Left lung (tissue), 10 donors: ENCODE data around the gene SMC3. TPM values are rescaled to one million over a fixed set of nuclear protein-coding genes. Genes with fewer than 3 reads are reported as not detected.
"Not testable (repeated sequence)": the region's sequence is repeated elsewhere in the genome, so short reads cannot be mapped to it uniquely, and the experiment has no call there.

Experiments used
- ATAC-seq: fragments of 200-7000 bp; cut with Tn5 transposase; one replicate; pipeline ENCODE4 v1.9.1; 2020; ENCODE audit warnings: moderate library complexity
- DNase-seq, 4 donors: peaks; one replicate each; pipeline ENCODE4 v3.0.0-alpha.2; 2013 to 2020
- H3K27ac ChIP-seq, 2 donors: fragments of 200-600 bp; sonication (generic) in 1 of 2; one replicate each; pipeline versions ENCODE4 v1.5.0 to v1.8.0; 2020 to 2021
- H3K27me3 ChIP-seq, 2 donors: fragments of 200-600 bp; sonication (generic) in 1 of 2; one replicate each; pipeline versions ENCODE4 v1.5.0 to v1.8.0; 2020 to 2021
- H3K36me3 ChIP-seq, 2 donors: fragments of 200-600 bp; sonication (generic) in 1 of 2; one replicate each; pipeline versions ENCODE4 v1.5.0 to v1.8.0; 2020 to 2021
- H3K4me1 ChIP-seq, 2 donors: fragments of 200-600 bp; one replicate each; pipeline ENCODE4 v1.8.0; 2021
- H3K4me3 ChIP-seq, 2 donors: fragments of 200-600 bp; sonication (generic) in 1 of 2; one replicate each; pipeline versions ENCODE4 v1.5.0 to v1.8.0; 2020 to 2021; ENCODE audit warnings: mild to moderate bottlenecking in 1 of 2
- H3K9me3 ChIP-seq, 2 donors: fragments of 200-600 bp; sonication (generic) in 1 of 2; one replicate each; pipeline versions ENCODE4 v1.5.0 to v1.8.0; 2020 to 2021
- CTCF ChIP-seq, 2 donors: fragments of 200-600 bp; sonication (generic) in 1 of 2; IDR thresholded peaks; one replicate each; pipeline versions ENCODE4 v1.5.0 to v1.8.0; 2021; ENCODE audit warnings: antibody characterized with exemption in 2 of 2
- intact Hi-C, 2 donors: fragments of 100-400 bp; cut with DNase I; formaldehyde crosslinking; loops; one replicate each; pipeline versions ENCODE4 v1.11.2 to v1.14.2; 2022
- polyA plus RNA-seq, 6 donors: library from polyadenylated mRNA; unstranded; fragments of 120-200 nt; gene quantifications; one replicate each; pipeline ENCODE4 v1.2.1, GENCODE V29; 2013; ENCODE audit not compliant: insufficient read length in 6 of 6
- total RNA-seq, 2 donors: library from RNA; stranded (reverse); fragmentation: NEBNext Ultra II Directional; extraction: Animal tissue kit (Norgen Biotek cat#: 25700); gene quantifications; one replicate each; pipeline ENCODE4 v1.2.1, GENCODE V29; 2021
- donor health status: DM: no; HTN: yes; CAD: no.
- donor health status: DM: no; HTN: no; CAD: no.

SMC3 gene
- total and polyA plus RNA-seq, 8 donors: 26.6 to 94.4 (median 77.6) TPM

GRCh38 chr10:110524859-110525232, 42.6 kb upstream of the SMC3 start:
- TF ChIP-seq CTCF (IDR thresholded peaks at IDR 0.05): no peak
- Histone ChIP-seq H3K36me3 (no peaks in the 10 kb centered on the region), H3K4me1 (no peaks in the 10 kb centered on the region), H3K27ac (no peak overlapping the region), H3K4me3 (no peak overlapping the region), H3K27me3 (no peaks in the 10 kb centered on the region), H3K9me3 (no peaks in the 10 kb centered on the region)
- intact Hi-C loops: no loop called here
- ATAC-seq (no peak), DNase-seq (no peak)

DNA sequence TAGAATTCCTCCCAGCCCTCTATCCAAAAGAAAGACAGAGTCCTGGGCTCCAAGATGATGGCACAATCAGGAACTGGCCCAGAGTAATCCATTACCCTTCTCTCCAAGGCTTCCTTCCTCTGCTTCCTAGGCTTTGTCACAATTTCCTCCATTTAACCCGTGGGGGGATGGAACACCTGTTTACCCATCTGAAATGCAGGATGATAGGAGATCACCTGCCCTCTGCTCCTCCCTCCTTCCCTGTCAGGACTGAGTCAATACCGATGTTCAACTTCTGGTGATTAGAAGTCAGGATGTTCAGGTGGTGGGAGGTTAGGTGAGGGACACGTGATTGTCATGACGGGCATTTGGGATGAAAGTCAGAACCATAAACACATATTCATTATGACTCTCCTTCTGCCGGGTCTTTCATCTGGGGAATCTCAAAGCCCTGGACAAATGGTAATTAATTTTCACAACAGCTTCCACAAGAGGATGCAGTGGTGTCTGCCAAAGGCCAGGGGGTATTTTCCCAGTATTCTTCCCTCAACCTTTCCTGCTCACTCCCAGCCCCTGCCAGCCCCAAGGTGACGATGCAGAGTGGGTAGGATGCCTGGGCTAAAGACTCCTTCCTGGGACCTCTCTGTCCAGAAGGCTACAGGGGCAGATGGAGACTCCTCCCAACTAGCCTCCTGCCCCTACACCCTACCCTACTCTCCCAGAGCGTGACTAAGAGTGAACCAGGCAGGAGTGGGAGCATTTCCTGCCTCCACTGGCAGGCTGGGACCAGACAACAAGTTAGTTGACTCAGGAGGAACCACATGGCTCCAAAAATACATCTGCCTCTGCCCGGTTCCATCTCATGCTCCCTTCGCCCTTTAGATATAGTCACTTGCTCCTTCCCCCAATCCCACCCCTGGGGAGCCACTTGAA, 41.9 kb upstream of the SMC3 start:
- Histone ChIP-seq H3K9me3 (no peaks in the 10 kb centered on the region), H3K36me3 (no peaks in the 10 kb centered on the region)
- DNase-seq: no peak

GRCh38 chr10:110527731-110528171, 39.7 kb upstream of the SMC3 start:
- ATAC-seq (no peak), DNase-seq (no peak)
- H3K27ac ChIP-seq: no peak overlapping the region
- no peaks in the 10 kb centered on the region for H3K9me3 ChIP-seq
- intact Hi-C loops: no loop called here
- peaks cover 0 to 7% of the 10 kb centered on the region in 2 donors for H3K4me1 ChIP-seq
- H3K27me3 ChIP-seq: peaks cover 0 to 9% of the 10 kb centered on the region in 2 donors
- H3K36me3 ChIP-seq: no peaks in the 10 kb centered on the region
- no peak for TF ChIP-seq CTCF (IDR thresholded peaks at IDR 0.05)
- H3K4me3 ChIP-seq: no peak overlapping the region

More for the DNA sequence above, 41.9 kb upstream of the SMC3 start:
- Histone ChIP-seq H3K27me3 (peaks cover 0 to 7% of the 10 kb centered on the region in 2 donors), H3K4me3 (no peak overlapping the region), H3K27ac (no peak overlapping the region), H3K4me1 (peaks cover 0 to 6% of the 10 kb centered on the region in 2 donors)
- intact Hi-C loops: no loop called here
- no peak for TF ChIP-seq CTCF (IDR thresholded peaks at IDR 0.05)
- no peak for ATAC-seq

DNA sequence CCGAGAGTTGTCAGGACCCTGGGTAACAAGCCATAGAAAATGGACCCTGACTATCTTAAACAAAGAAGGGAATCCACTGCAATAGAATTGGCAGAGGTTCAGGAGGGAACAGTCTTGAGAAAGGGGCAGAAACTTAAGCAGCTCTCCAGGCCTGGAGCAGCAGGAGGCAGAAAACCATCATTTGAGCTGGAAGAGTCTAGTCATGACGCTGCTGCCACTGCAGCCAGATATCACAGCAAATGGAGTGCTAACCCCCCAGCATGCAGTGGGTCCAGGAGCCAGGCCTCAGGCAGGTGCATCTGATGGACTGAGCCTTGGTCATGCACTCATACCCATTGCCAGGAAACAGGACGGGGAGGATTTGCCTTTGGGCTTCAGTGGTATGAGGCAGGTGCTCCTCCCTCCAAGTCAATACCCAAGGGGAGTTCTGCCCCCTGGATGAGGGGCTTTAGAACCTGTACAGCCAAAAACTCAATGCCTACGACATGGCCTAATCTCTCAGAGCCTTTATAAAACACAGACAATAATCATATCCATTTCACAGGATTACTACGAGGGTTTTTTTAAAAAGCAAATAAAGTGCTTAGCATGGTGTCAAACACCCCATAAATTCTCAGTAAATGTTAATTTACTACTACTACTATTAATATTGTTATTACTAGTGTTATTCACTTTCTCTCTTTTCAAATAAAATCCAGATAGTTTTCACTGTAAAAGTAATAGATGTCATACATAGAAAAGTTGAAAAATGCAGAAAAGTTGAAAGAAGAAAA, 39.1 kb upstream of the SMC3 start:
- Histone ChIP-seq H3K4me3 (no peak overlapping the region), H3K4me1 (peaks cover 0 to 7% of the 10 kb centered on the region in 2 donors), H3K36me3 (no peaks in the 10 kb centered on the region), H3K9me3 (no peaks in the 10 kb centered on the region), H3K27me3 (peaks cover 0 to 9% of the 10 kb centered on the region in 2 donors), H3K27ac (no peak overlapping the region)
- intact Hi-C loops: no loop called here
- TF ChIP-seq CTCF (IDR thresholded peaks at IDR 0.05): no peak
- ATAC-seq (no peak), DNase-seq (no peak)

- intact Hi-C loops, H3K9me3 ChIP-seq, H3K36me3 ChIP-seq, H3K4me1 ChIP-seq, H3K27me3 ChIP-seq, DNase-seq, H3K27ac ChIP-seq, H3K4me3 ChIP-seq, ATAC-seq: not testable (repeated sequence)
Observed at GRCh38 chr10:110528997-110529524, 38.4 kb upstream of the SMC3 start.
